Stimulated activated CD4-positive, alpha-beta T cell treated with anti-CD3 and anti-CD28 coated beads, Interleukin-4, amount 100 ng/mL, for 48 hours (primary cell): ENCODE results near the gene SCTR.
A peak's percentile ranks its signal among the peaks of the same experiment; 100 is the strongest.

Experiments
- DNase-seq, 2 donors: peaks; one replicate each; pipeline ENCODE4 v3.0.0-alpha.2; 2020; ENCODE audit warnings: low read depth in 2 of 2

Gene SCTR

GRCh38 chr2:119523952-119524694 lies at the start of gene SCTR:
SCTR (minus strand) TSS chr2:119524483; CDS start chr2:119524226, 257 bp downstream.
- DNase-seq, result no peak

GRCh38 chr2:119567292-119567691 lies 43.0 kb upstream of the SCTR start:
- DNase-seq, result no peak

GRCh38 chr2:119565481-119565880 lies 41.2 kb upstream of the SCTR start:
- no peak for DNase-seq

- DNase-seq, result no peak
Measured at GRCh38 chr2:119553687-119554344, 29.5 kb upstream of the SCTR start.

- no peak for DNase-seq
Measured at GRCh38 chr2:119552902-119553301, 28.6 kb upstream of the SCTR start.

- no peak for DNase-seq
Measured at GRCh38 chr2:119550856-119551255, 26.6 kb upstream of the SCTR start.

GRCh38 chr2:119550346-119550745 lies 26.1 kb upstream of the SCTR start:
- DNase-seq, result no peak

- DNase-seq, result no peak
Measured at GRCh38 chr2:119549241-119549640, 25.0 kb upstream of the SCTR start.

GRCh38 chr2:119548516-119549120 lies 24.3 kb upstream of the SCTR start:
- DNase-seq, result no peak

GRCh38 chr2:119546447-119546767 lies 22.1 kb upstream of the SCTR start:
- DNase-seq, result no peak

- DNase-seq, result no peak
Measured at GRCh38 chr2:119545754-119546446, 21.6 kb upstream of the SCTR start.

GRCh38 chr2:119544939-119545475 lies 20.7 kb upstream of the SCTR start:
- DNase-seq, result no peak

- peak; percentile 58 to 65 for DNase-seq
Measured at GRCh38 chr2:119544075-119544938, 20.0 kb upstream of the SCTR start, which contains the start of gene CFAP221. CFAP221 (plus strand) TSS chr2:119544449; CDS start chr2:119546132, 1,683 bp downstream.

- DNase-seq, result no peak
Measured at GRCh38 chr2:119541476-119541875, 17.2 kb upstream of the SCTR start.

GRCh38 chr2:119537792-119538191 lies 13.5 kb upstream of the SCTR start:
- DNase-seq, result no peak

- DNase-seq, result no peak
Measured at GRCh38 chr2:119536707-119537106, 12.4 kb upstream of the SCTR start.

- no peak for DNase-seq
Measured at GRCh38 chr2:119536211-119536610, 11.9 kb upstream of the SCTR start.

GRCh38 chr2:119533560-119533959 lies 9.3 kb upstream of the SCTR start:
- DNase-seq, result no peak

- no peak for DNase-seq
Measured at GRCh38 chr2:119531292-119531691, 7.0 kb upstream of the SCTR start.

- DNase-seq, result no peak
Measured at GRCh38 chr2:119527999-119528398, 3.7 kb upstream of the SCTR start.

- no peak for DNase-seq
Measured at GRCh38 chr2:119525614-119526013, 1.3 kb upstream of the SCTR start.
